HG03469 (cell line): ENCODE results near the gene ADAMTS14.

Experiments used
- ATAC-seq: cut with Tn5 transposase; IDR thresholded peaks from one replicate; pipeline ENCODE4 v1.9.1; 2021; ENCODE audit warnings: mild to moderate bottlenecking, moderate library complexity, moderate number of reproducible peaks; ENCODE audit not compliant: unreplicated experiment

ADAMTS14 gene

GRCh38 chr10:70690589-70690988 is 18.3 kb downstream of the ADAMTS14 start:
- no peak for ATAC-seq

GRCh38 chr10:70691611-70692010 is 19.3 kb downstream of the ADAMTS14 start:
- no peak for ATAC-seq

- ATAC-seq, result no peak
Measured at GRCh38 chr10:70692043-70692603, 19.8 kb downstream of the ADAMTS14 start.

GRCh38 chr10:70693619-70694335 is 21.5 kb downstream of the ADAMTS14 start:
- ATAC-seq, result no peak

GRCh38 chr10:70694418-70695141 is 22.3 kb downstream of the ADAMTS14 start:
- no peak for ATAC-seq

GRCh38 chr10:70695241-70696030 is 23.1 kb downstream of the ADAMTS14 start:
- ATAC-seq, result no peak

GRCh38 chr10:70698211-70698610 is 25.9 kb downstream of the ADAMTS14 start:
- no peak for ATAC-seq

GRCh38 chr10:70699063-70699658 is 26.9 kb downstream of the ADAMTS14 start:
- no peak for ATAC-seq

GRCh38 chr10:70699659-70700174 is 27.4 kb downstream of the ADAMTS14 start:
- no peak for ATAC-seq

- ATAC-seq, result no peak
Measured at GRCh38 chr10:70702190-70702763, 30.0 kb downstream of the ADAMTS14 start.

GRCh38 chr10:70704211-70704610 is 31.9 kb downstream of the ADAMTS14 start:
- no peak for ATAC-seq

GRCh38 chr10:70705121-70705861 is 33.0 kb downstream of the ADAMTS14 start:
- ATAC-seq, result no peak

GRCh38 chr10:70711177-70711576 is 38.9 kb downstream of the ADAMTS14 start:
- ATAC-seq, result no peak

- no peak for ATAC-seq
Measured at GRCh38 chr10:70711911-70712310, 39.6 kb downstream of the ADAMTS14 start.

- no peak for ATAC-seq
Measured at GRCh38 chr10:70714245-70714644, 41.9 kb downstream of the ADAMTS14 start.

- no peak for ATAC-seq
Measured at GRCh38 chr10:70714951-70715350, 42.6 kb downstream of the ADAMTS14 start.

GRCh38 chr10:70715853-70716795 is 43.8 kb downstream of the ADAMTS14 start:
- no peak for ATAC-seq

- no peak for ATAC-seq
Measured at GRCh38 chr10:70722820-70723424, 50.6 kb downstream of the ADAMTS14 start.
